Measurements from ENCODE around the gene BLCAP.

Gene BLCAP

GRCh38 chr20:37525810-37526209 lies 1.9 kb downstream of the BLCAP start:
- peak overlapping the region; percentile 96 for H3K4me3 ChIP-seq (ENCODE audit: low read length)
- no peak for TF ChIP-seq CTCF (IDR thresholded peaks at IDR 0.05; ENCODE audit: insufficient read depth, low read depth, low read length, missing control alignments)
- no peak for DNase-seq (ENCODE audit: low read depth)

- peak; percentile 97 for DNase-seq (ENCODE audit: low read depth)
Measured at GRCh38 chr20:37524859-37525708, 2.6 kb downstream of the BLCAP start.

GRCh38 chr20:37523911-37524700 lies 3.6 kb downstream of the BLCAP start:
- no peak for DNase-seq (ENCODE audit: low read depth)
- peak overlapping the region; percentile 20 for H3K4me3 ChIP-seq (ENCODE audit: low read length)
- TF ChIP-seq CTCF (IDR thresholded peaks at IDR 0.05; ENCODE audit: insufficient read depth, low read depth, low read length, missing control alignments), result no peak

More at GRCh38 chr20:37524859-37525708, 2.6 kb downstream of the BLCAP start:
- H3K4me3 ChIP-seq (ENCODE audit: low read length), result peak overlapping the region; percentile 96
- no peak for TF ChIP-seq CTCF (IDR thresholded peaks at IDR 0.05; ENCODE audit: insufficient read depth, low read depth, low read length, missing control alignments)

- no peak for TF ChIP-seq CTCF (IDR thresholded peaks at IDR 0.05; ENCODE audit: insufficient read depth, low read depth, low read length, missing control alignments)
- no peak for DNase-seq (ENCODE audit: low read depth)
- H3K4me3 ChIP-seq (ENCODE audit: low read length), result no peak overlapping the region
Measured at GRCh38 chr20:37523012-37523391, 4.7 kb downstream of the BLCAP start.

- no peak overlapping the region for H3K4me3 ChIP-seq (ENCODE audit: low read length)
- peak; percentile 85 for DNase-seq (ENCODE audit: low read depth)
- TF ChIP-seq CTCF (IDR thresholded peaks at IDR 0.05; ENCODE audit: insufficient read depth, low read depth, low read length, missing control alignments), result no peak
Measured at GRCh38 chr20:37522260-37523011, 5.2 kb downstream of the BLCAP start.

- no peak for TF ChIP-seq CTCF (IDR thresholded peaks at IDR 0.05; ENCODE audit: insufficient read depth, low read depth, low read length, missing control alignments)
- no peak for DNase-seq (ENCODE audit: low read depth)
- peak within 1 kb of the TSS; percentile 4 for H3K4me3 ChIP-seq (ENCODE audit: low read length)
Measured at GRCh38 chr20:37521061-37521771, 6.5 kb downstream of the BLCAP start, which contains the start of gene NNAT. TSS of gene NNAT (plus strand) at chr20:37521250. CDS start at chr20:37521332, 82 bp downstream.

Data from epithelial cell of esophagus (primary cell).